OCI-LY3 (cell line): ENCODE results near the gene MINDY3.

Experiments used
- CTCF ChIP-seq: fragments of 200-600, 300-600 bp; sonication (generic); IDR thresholded peaks from 2 replicates; pipeline ENCODE4 v1.5.1; 2014; ENCODE audit warnings: antibody characterized with exemption, low read length, low read depth
- EZH2phosphoT487 ChIP-seq: fragments of 200-600 bp; shearing (Covaris generic); IDR thresholded peaks from 2 replicates; pipeline ENCODE4 v1.6.1; 2018; ENCODE audit warnings: antibody characterized with exemption, mixed run types, low read depth

DNA sequence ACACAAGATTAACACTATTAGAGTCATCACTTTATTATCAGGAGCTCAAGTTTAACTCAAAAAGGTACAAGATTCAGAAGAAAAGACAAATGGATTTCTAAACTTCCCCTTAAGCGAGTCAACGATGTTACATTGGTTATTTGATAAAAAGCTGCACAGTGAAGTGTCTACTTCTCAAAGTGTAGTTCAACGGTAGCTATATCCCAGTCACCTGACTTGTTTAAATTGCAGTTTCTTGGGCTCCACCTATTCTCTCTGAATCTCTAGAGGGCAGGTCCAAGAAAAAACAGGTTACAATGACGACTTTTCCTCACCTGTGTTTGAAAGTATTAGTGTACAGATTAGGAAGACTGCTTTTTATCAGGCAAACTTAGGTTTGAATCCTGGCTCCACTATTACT, 16.6 kb downstream of the MINDY3 start:
- TF ChIP-seq EZH2phosphoT487 (no peak), CTCF (no peak)
